ENCODE data around the gene NUP214. TPM values are rescaled to one million over a fixed set of nuclear protein-coding genes. Genes with fewer than 3 reads are reported as not detected.

The NUP214 gene
- 28.9 TPM for polyA plus RNA-seq (2013, experiment 1 of 2; ENCODE audit: insufficient read length)
- polyA plus RNA-seq (2013, experiment 2 of 2; ENCODE audit: insufficient read length): 18.3 TPM

GRCh38 chr9:131125288-131126058 lies at the start of gene NUP214:
NUP214 (plus strand) TSS chr9:131125586; CDS start chr9:131125705, 119 bp downstream.
- DNase-seq: peak; percentile 98

- no peak for DNase-seq
These were observed 48.8 kb upstream of the NUP214 start for GRCh38 chr9:131076347-131077195.

GRCh38 chr9:131078427-131079366 lies 46.7 kb upstream of the NUP214 start:
- DNase-seq: no peak

- no peak for DNase-seq
These were observed 44.8 kb upstream of the NUP214 start for GRCh38 chr9:131080589-131080988.

GRCh38 chr9:131081868-131082267 lies 43.5 kb upstream of the NUP214 start:
- no peak for DNase-seq

DNA sequence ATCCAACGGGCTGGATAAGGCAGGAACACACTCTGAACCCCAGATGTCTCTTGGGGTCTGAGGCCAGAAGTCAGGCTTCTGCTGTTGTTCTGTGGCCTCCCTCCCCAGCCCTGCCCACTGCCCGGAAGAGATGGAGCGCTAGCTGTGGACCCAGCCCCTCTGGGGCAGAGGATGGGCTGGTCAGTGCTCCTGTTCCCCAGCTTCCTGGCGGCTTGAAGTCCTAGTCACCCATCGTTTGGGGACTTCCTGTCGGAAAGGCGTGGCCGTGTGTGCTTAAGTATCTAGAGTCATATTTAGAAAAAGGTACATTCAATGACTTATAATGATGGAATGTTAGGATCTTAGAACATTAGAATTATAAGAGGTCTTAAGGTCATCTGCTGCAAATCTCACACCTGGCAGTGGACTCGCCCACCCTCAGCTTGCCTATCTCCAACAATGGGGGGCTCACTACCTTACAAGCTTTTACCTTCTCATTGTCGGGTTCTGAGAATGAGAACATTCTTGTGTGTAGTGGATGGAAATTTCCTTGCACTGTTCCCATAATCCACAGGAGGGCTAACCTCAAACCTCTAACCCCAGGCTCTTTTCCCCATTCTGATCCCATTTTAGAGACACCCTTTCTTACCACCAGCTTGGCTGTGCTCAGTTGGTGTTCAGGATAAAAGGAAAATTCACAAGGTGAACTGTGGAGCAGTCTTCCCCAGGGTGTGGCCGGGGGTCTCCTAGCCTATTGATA lies 42.4 kb upstream of the NUP214 start:
- no peak for DNase-seq

DNA sequence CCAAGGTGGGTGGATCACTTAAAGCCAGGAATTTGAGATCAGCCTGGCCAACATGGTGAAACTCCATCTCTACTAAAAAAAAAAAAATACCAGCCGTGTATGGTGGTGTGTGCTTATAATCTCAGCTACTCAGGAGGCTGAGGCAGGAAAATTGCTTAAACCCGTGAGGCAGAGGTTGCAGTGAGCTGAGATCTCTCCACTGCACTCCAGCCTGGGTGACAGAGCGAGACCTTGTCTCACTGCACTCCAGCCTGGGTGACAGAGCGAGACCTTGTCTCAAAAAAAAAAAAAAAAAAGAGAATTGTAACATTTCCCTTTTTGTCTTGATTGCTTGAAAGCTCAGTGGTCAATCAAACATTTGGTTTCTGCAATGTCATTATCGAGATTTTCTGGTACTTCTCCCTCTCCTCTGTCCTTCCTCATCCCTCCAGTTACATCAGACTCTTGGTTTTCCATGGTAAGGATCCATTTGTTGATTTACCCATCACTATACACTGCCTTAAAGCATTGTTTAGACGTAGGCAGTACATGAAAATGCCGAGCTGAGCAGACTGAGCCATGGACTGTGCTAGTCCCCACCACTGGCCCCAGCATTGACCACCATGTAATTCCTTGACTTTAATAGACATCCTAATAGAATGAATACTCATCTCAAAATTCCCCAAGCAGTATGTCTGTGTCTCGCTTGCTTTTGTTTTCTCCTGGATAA lies 40.6 kb upstream of the NUP214 start:
- DNase-seq: no peak

DNA sequence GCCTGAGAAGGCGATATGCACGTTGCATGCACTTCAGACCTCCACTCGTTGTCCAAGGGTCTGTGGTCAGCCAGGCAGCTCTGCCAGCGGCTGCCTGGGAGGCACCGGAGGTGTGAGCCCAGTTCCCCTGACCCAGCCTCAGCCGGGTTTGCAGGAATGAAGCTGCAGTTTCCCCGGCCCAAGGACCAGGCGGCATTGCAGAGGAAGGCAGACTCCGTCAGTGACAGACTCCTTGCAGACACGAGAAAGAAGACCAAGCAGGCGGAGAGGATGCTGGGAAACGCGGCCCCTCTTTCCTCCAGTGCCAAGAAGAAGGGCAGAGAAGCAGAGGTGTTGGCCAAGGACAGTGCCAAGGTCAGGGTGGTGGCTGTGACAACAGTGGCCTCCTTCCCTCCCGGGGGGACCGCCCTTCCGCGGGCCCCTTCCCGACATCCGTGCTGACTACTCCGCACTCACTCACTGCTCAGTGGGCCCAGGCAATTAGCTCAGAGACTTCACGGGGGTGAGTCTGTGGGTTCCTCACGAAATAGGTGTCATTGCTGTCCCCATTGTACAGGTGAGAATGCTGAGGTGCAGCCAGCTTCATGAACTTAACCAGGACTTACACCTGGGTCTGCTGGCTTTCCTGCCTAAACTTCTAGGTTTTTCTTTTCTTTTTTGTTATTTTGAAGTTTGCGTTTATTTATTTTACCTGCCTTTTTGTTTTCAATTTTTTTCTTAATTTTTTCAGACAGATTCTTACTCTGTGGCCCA lies 39.8 kb upstream of the NUP214 start:
- DNase-seq: no peak

- DNase-seq: no peak
These were observed 38.0 kb upstream of the NUP214 start for GRCh38 chr9:131087354-131087893.

GRCh38 chr9:131090025-131090787 lies 35.2 kb upstream of the NUP214 start:
- DNase-seq: no peak

GRCh38 chr9:131091352-131091992 lies 33.9 kb upstream of the NUP214 start:
- no peak for DNase-seq

- DNase-seq: no peak
These were observed 33.4 kb upstream of the NUP214 start for GRCh38 chr9:131092030-131092429.

GRCh38 chr9:131092548-131093440 lies 32.6 kb upstream of the NUP214 start:
- DNase-seq: no peak

- DNase-seq: no peak
These were observed 31.4 kb upstream of the NUP214 start for GRCh38 chr9:131094015-131094414.

GRCh38 chr9:131094622-131095021 lies 30.8 kb upstream of the NUP214 start:
- DNase-seq: peak; percentile 65

- DNase-seq: no peak
These were observed 29.6 kb upstream of the NUP214 start for GRCh38 chr9:131095666-131096268.
